HG02884 (cell line): Measurements from ENCODE around the gene FOXO1.

Experiments
- ATAC-seq: cut with Tn5 transposase; IDR thresholded peaks from one replicate; pipeline ENCODE4 v1.9.1; 2021; ENCODE audit warnings: mild to moderate bottlenecking, moderate library complexity; ENCODE audit not compliant: unreplicated experiment

Gene FOXO1

GRCh38 chr13:40517486-40518480 lies 148.7 kb downstream of the FOXO1 start:
- peak; percentile 76 for ATAC-seq

GRCh38 chr13:40515702-40516101 lies 150.7 kb downstream of the FOXO1 start:
- ATAC-seq, result no peak

- ATAC-seq, result no peak
Measured at GRCh38 chr13:40514802-40515201, 151.6 kb downstream of the FOXO1 start.

- no peak for ATAC-seq
Measured at GRCh38 chr13:40509876-40510275, 156.6 kb downstream of the FOXO1 start.

- no peak for ATAC-seq
Measured at GRCh38 chr13:40508767-40509342, 157.6 kb downstream of the FOXO1 start.

- no peak for ATAC-seq
Measured at GRCh38 chr13:40508127-40508526, 158.3 kb downstream of the FOXO1 start.

GRCh38 chr13:40506592-40507446 lies 159.6 kb downstream of the FOXO1 start:
- ATAC-seq, result no peak
